ENCODE measurements around the gene OLFM1. TPM values are rescaled to one million over a fixed set of nuclear protein-coding genes. Genes with fewer than 3 reads are reported as not detected.

The OLFM1 gene
- 4.4 TPM for total RNA-seq

GRCh38 chr9:135087489-135087792, at the start of gene OLFM1:
Gene OLFM1 (plus strand): TSS chr9:135087668. CDS start chr9:135087990, 322 bp downstream.
- Histone ChIP-seq H3K4me3 (ENCODE audit: low read length) (no peak within 1 kb of the TSS), H3K27me3 (ENCODE audit: insufficient read depth, low read length) (peaks cover 30% of the 10 kb centered on the region), H3K4me1 (ENCODE audit: insufficient read depth, low read length) (no peaks in the 10 kb centered on the region), H3K9me3 (ENCODE audit: low read depth, low read length) (no peaks in the 10 kb centered on the region)

GRCh38 chr9:135038331-135038730, 49.1 kb upstream of the OLFM1 start:
- no peak overlapping the region for H3K4me3 ChIP-seq (ENCODE audit: low read length)
- no peaks in the 10 kb centered on the region for H3K4me1 ChIP-seq (ENCODE audit: insufficient read depth, low read length)
- no peaks in the 10 kb centered on the region for H3K9me3 ChIP-seq (ENCODE audit: low read depth, low read length)
- H3K27me3 ChIP-seq (ENCODE audit: insufficient read depth, low read length): no peaks in the 10 kb centered on the region

GRCh38 chr9:135038826-135039225, 48.6 kb upstream of the OLFM1 start:
- no peak overlapping the region for H3K4me3 ChIP-seq (ENCODE audit: low read length)
- no peaks in the 10 kb centered on the region for H3K9me3 ChIP-seq (ENCODE audit: low read depth, low read length)
- H3K27me3 ChIP-seq (ENCODE audit: insufficient read depth, low read length): no peaks in the 10 kb centered on the region
- no peaks in the 10 kb centered on the region for H3K4me1 ChIP-seq (ENCODE audit: insufficient read depth, low read length)

- Histone ChIP-seq H3K9me3 (ENCODE audit: low read depth, low read length) (no peaks in the 10 kb centered on the region), H3K4me1 (ENCODE audit: insufficient read depth, low read length) (no peaks in the 10 kb centered on the region), H3K4me3 (ENCODE audit: low read length) (no peak overlapping the region), H3K27me3 (ENCODE audit: insufficient read depth, low read length) (no peaks in the 10 kb centered on the region)
These were observed 48.1 kb upstream of the OLFM1 start for GRCh38 chr9:135039266-135039870.

GRCh38 chr9:135039916-135040645, 47.4 kb upstream of the OLFM1 start:
- no peaks in the 10 kb centered on the region for H3K9me3 ChIP-seq (ENCODE audit: low read depth, low read length)
- H3K4me3 ChIP-seq (ENCODE audit: low read length): no peak overlapping the region
- H3K27me3 ChIP-seq (ENCODE audit: insufficient read depth, low read length): no peaks in the 10 kb centered on the region
- H3K4me1 ChIP-seq (ENCODE audit: insufficient read depth, low read length): no peaks in the 10 kb centered on the region

GRCh38 chr9:135040892-135041291, 46.6 kb upstream of the OLFM1 start:
- H3K9me3 ChIP-seq (ENCODE audit: low read depth, low read length): no peaks in the 10 kb centered on the region
- no peak overlapping the region for H3K4me3 ChIP-seq (ENCODE audit: low read length)
- no peaks in the 10 kb centered on the region for H3K4me1 ChIP-seq (ENCODE audit: insufficient read depth, low read length)
- no peaks in the 10 kb centered on the region for H3K27me3 ChIP-seq (ENCODE audit: insufficient read depth, low read length)

GRCh38 chr9:135043345-135043744, 44.1 kb upstream of the OLFM1 start:
- Histone ChIP-seq H3K27me3 (ENCODE audit: insufficient read depth, low read length) (no peaks in the 10 kb centered on the region), H3K4me1 (ENCODE audit: insufficient read depth, low read length) (no peaks in the 10 kb centered on the region), H3K9me3 (ENCODE audit: low read depth, low read length) (no peaks in the 10 kb centered on the region), H3K4me3 (ENCODE audit: low read length) (no peak overlapping the region)

- Histone ChIP-seq H3K4me1 (ENCODE audit: insufficient read depth, low read length) (no peaks in the 10 kb centered on the region), H3K9me3 (ENCODE audit: low read depth, low read length) (no peaks in the 10 kb centered on the region), H3K27me3 (ENCODE audit: insufficient read depth, low read length) (no peaks in the 10 kb centered on the region), H3K4me3 (ENCODE audit: low read length) (no peak overlapping the region)
These were observed 42.1 kb upstream of the OLFM1 start for GRCh38 chr9:135045264-135045927.

- no peak overlapping the region for H3K4me3 ChIP-seq (ENCODE audit: low read length)
- no peaks in the 10 kb centered on the region for H3K4me1 ChIP-seq (ENCODE audit: insufficient read depth, low read length)
- H3K27me3 ChIP-seq (ENCODE audit: insufficient read depth, low read length): no peaks in the 10 kb centered on the region
- H3K9me3 ChIP-seq (ENCODE audit: low read depth, low read length): no peaks in the 10 kb centered on the region
These were observed 41.3 kb upstream of the OLFM1 start for GRCh38 chr9:135045928-135046738.

- H3K4me1 ChIP-seq (ENCODE audit: insufficient read depth, low read length): no peaks in the 10 kb centered on the region
- H3K4me3 ChIP-seq (ENCODE audit: low read length): no peak overlapping the region
- no peaks in the 10 kb centered on the region for H3K27me3 ChIP-seq (ENCODE audit: insufficient read depth, low read length)
- H3K9me3 ChIP-seq (ENCODE audit: low read depth, low read length): no peaks in the 10 kb centered on the region
These were observed 40.6 kb upstream of the OLFM1 start for GRCh38 chr9:135046739-135047350.

- H3K27me3 ChIP-seq (ENCODE audit: insufficient read depth, low read length): no peaks in the 10 kb centered on the region
- H3K4me3 ChIP-seq (ENCODE audit: low read length): no peak overlapping the region
- no peaks in the 10 kb centered on the region for H3K9me3 ChIP-seq (ENCODE audit: low read depth, low read length)
- no peaks in the 10 kb centered on the region for H3K4me1 ChIP-seq (ENCODE audit: insufficient read depth, low read length)
These were observed 39.9 kb upstream of the OLFM1 start for GRCh38 chr9:135047521-135047920.

- H3K4me3 ChIP-seq (ENCODE audit: low read length): no peak overlapping the region
- H3K27me3 ChIP-seq (ENCODE audit: insufficient read depth, low read length): no peaks in the 10 kb centered on the region
- H3K9me3 ChIP-seq (ENCODE audit: low read depth, low read length): no peaks in the 10 kb centered on the region
- peaks cover 2% of the 10 kb centered on the region for H3K4me1 ChIP-seq (ENCODE audit: insufficient read depth, low read length)
These were observed 39.3 kb upstream of the OLFM1 start for GRCh38 chr9:135048046-135048757.

- Histone ChIP-seq H3K4me3 (ENCODE audit: low read length) (no peak overlapping the region), H3K27me3 (ENCODE audit: insufficient read depth, low read length) (peaks cover 3% of the 10 kb centered on the region), H3K4me1 (ENCODE audit: insufficient read depth, low read length) (peaks cover 4% of the 10 kb centered on the region), H3K9me3 (ENCODE audit: low read depth, low read length) (no peaks in the 10 kb centered on the region)
These were observed 38.6 kb upstream of the OLFM1 start for GRCh38 chr9:135048758-135049444.

GRCh38 chr9:135049460-135049859, 38.0 kb upstream of the OLFM1 start:
- Histone ChIP-seq H3K9me3 (ENCODE audit: low read depth, low read length) (no peaks in the 10 kb centered on the region), H3K27me3 (ENCODE audit: insufficient read depth, low read length) (peaks cover 3% of the 10 kb centered on the region), H3K4me3 (ENCODE audit: low read length) (no peak overlapping the region)

More at GRCh38 chr9:135049460-135049859, 38.0 kb upstream of the OLFM1 start:
- peaks cover 4% of the 10 kb centered on the region for H3K4me1 ChIP-seq (ENCODE audit: insufficient read depth, low read length)
